ENCODE data around the gene NCOR1.
"Not testable (repeated sequence)": the region's sequence is repeated elsewhere in the genome, so short reads cannot be mapped to it uniquely, and the experiment has no call there.

The NCOR1 gene

GRCh38 chr17:16166766-16167165 is 48.6 kb downstream of the NCOR1 start:
- H3K4me3 ChIP-seq, H3K27ac ChIP-seq: not testable (repeated sequence)

- Histone ChIP-seq H3K4me3 (no peak overlapping the region), H3K27ac (no peak overlapping the region)
Measured at GRCh38 chr17:16158714-16159113, 56.6 kb downstream of the NCOR1 start.

- Histone ChIP-seq H3K27ac (no peak overlapping the region), H3K4me3 (no peak overlapping the region)
Measured at GRCh38 chr17:16155536-16155935, 59.8 kb downstream of the NCOR1 start.

GRCh38 chr17:16152326-16152725 is 63.0 kb downstream of the NCOR1 start:
- not testable (repeated sequence) for H3K4me3 ChIP-seq, H3K27ac ChIP-seq

- Histone ChIP-seq H3K27ac (no peak overlapping the region), H3K4me3 (no peak overlapping the region)
Measured at GRCh38 chr17:16150251-16150856, 65.0 kb downstream of the NCOR1 start.

- H3K27ac ChIP-seq: no peak overlapping the region
- H3K4me3 ChIP-seq: no peak overlapping the region
Measured at GRCh38 chr17:16148596-16148995, 66.7 kb downstream of the NCOR1 start.

GRCh38 chr17:16145319-16145890 is 69.9 kb downstream of the NCOR1 start:
- H3K27ac ChIP-seq, H3K4me3 ChIP-seq: not testable (repeated sequence)

GRCh38 chr17:16141685-16142084 is 73.6 kb downstream of the NCOR1 start:
- Histone ChIP-seq H3K27ac (no peak overlapping the region), H3K4me3 (no peak overlapping the region)

GRCh38 chr17:16140854-16141253 is 74.5 kb downstream of the NCOR1 start:
- no peak overlapping the region for H3K4me3 ChIP-seq
- no peak overlapping the region for H3K27ac ChIP-seq

- no peak overlapping the region for H3K27ac ChIP-seq
- no peak overlapping the region for H3K4me3 ChIP-seq
Measured at GRCh38 chr17:16135461-16135860, 79.9 kb downstream of the NCOR1 start.

GRCh38 chr17:16131593-16131992 is 83.7 kb downstream of the NCOR1 start:
- Histone ChIP-seq H3K27ac (no peak overlapping the region), H3K4me3 (no peak overlapping the region)

- H3K4me3 ChIP-seq: no peak overlapping the region
- no peak overlapping the region for H3K27ac ChIP-seq
Measured at GRCh38 chr17:16129441-16130205, 85.7 kb downstream of the NCOR1 start.

GRCh38 chr17:16123531-16123930 is 91.8 kb downstream of the NCOR1 start:
- Histone ChIP-seq H3K27ac (no peak overlapping the region), H3K4me3 (no peak overlapping the region)

GRCh38 chr17:16122697-16123434 is 92.5 kb downstream of the NCOR1 start:
- Histone ChIP-seq H3K4me3 (no peak overlapping the region), H3K27ac (no peak overlapping the region)

- no peak overlapping the region for H3K27ac ChIP-seq
- no peak overlapping the region for H3K4me3 ChIP-seq
Measured at GRCh38 chr17:16121915-16122314, 93.4 kb downstream of the NCOR1 start.

- H3K27ac ChIP-seq: no peak overlapping the region
- no peak overlapping the region for H3K4me3 ChIP-seq
Measured at GRCh38 chr17:16120937-16121336, 94.4 kb downstream of the NCOR1 start.

- Histone ChIP-seq H3K27ac (no peak overlapping the region), H3K4me3 (no peak overlapping the region)
Measured at GRCh38 chr17:16117149-16117548, 98.2 kb downstream of the NCOR1 start.

GRCh38 chr17:16115077-16115698 is 100.1 kb downstream of the NCOR1 start:
- not testable (repeated sequence) for H3K27ac ChIP-seq, H3K4me3 ChIP-seq

GRCh38 chr17:16108871-16109270 is 106.5 kb downstream of the NCOR1 start:
- Histone ChIP-seq H3K27ac (no peak overlapping the region), H3K4me3 (no peak overlapping the region)

- Histone ChIP-seq H3K27ac (no peak overlapping the region), H3K4me3 (no peak overlapping the region)
Measured at GRCh38 chr17:16108386-16108785, 106.9 kb downstream of the NCOR1 start.

Data from skin epidermis (tissue), 12 donors.